ENCODE data around the gene FGF3. TPM values are rescaled to one million over a fixed set of nuclear protein-coding genes. Genes with fewer than 3 reads are reported as not detected.

Gene FGF3
- total RNA-seq, 1 donor from 2014 or later, result not detected

- no peak for DNase-seq (ENCODE audit: low spot score)
These were observed 25.2 kb upstream of the FGF3 start for GRCh38 chr11:69844396-69844795.

- no peak for DNase-seq (ENCODE audit: low spot score)
These were observed 24.3 kb upstream of the FGF3 start for GRCh38 chr11:69843529-69843921.

DNA sequence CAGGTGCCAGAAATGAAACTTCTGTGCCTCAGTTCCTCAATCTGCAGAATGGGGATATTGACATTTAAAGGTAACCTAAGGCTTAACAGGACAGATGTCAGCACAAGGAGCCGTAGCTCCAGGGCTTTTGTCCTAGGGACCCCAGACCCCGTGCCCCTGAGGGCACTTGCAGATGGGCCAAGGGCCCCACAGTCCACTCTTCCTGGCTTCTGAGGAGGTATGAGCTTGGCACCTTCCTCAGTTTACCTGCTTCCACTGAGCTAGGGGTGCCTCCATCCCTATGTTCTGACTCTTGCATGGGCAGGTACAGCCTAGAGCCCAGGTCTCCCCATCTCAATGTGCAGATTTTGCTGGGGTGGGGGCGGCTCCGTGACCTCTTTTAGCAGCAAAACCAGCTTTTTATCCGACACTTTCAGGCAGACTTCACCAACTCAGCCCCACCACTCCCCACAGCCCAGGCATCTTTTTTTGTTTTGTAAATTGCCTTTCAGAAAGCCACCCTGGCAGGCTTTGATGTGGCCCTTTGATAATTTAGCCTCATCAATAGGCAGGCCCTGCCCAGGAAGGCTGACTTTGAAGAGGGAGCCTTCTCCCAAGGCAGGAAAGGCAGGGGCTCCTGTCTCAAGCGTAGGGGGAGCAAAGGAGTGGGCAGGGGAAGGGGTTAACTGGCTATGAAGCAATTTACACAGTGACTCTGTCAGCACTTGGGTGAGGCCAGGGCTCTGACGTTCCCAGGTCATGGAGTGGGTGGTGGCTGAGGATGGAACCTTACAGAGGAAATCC is 23.7 kb upstream of the FGF3 start:
- no peak for DNase-seq (ENCODE audit: low spot score)

- no peak for DNase-seq (ENCODE audit: low spot score)
These were observed 22.9 kb upstream of the FGF3 start for GRCh38 chr11:69841859-69842698.

DNA sequence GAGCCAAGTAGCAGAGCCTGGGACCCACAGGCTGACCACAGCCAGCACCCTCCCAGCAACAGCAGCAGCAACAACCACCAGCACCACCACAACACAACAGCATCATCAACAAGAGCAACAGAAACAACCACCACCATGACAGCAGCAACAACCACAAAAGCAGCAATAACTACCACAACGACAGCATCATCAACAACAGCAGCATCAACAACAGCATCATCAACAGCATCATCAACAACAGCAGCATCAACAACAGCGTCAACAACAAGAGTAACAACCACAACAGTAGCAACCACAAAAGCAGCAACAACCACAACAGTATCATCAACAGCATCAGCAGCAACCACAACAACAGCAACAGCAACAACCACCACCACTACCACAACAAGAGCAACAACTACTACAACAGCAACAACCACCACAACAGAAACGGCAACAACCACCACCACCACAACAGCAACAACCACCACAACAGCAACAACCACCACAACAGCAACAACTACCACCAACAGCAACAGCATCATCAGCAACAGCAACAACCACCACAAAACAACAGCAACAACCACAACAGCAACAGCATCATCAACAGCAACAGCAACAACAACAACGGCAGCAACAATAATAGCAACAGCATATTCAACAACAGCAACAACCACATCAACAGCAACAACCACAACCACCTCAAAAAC is 22.1 kb upstream of the FGF3 start:
- DNase-seq (ENCODE audit: low spot score), result no peak

- no peak for DNase-seq (ENCODE audit: low spot score)
These were observed 21.4 kb upstream of the FGF3 start for GRCh38 chr11:69840371-69841169.

DNA sequence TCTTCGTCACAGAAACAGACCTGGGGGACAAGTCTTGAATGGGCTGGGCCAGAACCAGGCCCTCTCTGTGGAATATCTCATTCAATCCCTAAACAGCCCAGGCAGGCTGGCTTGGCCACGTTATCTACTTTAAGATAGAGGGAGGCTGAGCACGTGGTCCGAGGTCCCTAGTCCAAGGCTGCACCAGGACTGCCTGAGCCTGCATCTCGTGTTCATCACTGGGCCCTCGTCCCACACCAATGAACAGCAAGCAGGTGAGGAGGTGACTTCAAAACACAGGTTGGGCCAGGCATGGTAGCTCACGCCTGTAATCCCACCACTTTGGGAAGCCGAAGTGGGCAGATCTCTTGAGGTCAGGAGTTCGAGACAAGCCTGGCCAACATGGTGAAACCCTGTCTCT is 20.3 kb upstream of the FGF3 start:
- no peak for DNase-seq (ENCODE audit: low spot score)

- no peak for DNase-seq (ENCODE audit: low spot score)
These were observed 18.6 kb upstream of the FGF3 start for GRCh38 chr11:69837791-69838190.

DNA sequence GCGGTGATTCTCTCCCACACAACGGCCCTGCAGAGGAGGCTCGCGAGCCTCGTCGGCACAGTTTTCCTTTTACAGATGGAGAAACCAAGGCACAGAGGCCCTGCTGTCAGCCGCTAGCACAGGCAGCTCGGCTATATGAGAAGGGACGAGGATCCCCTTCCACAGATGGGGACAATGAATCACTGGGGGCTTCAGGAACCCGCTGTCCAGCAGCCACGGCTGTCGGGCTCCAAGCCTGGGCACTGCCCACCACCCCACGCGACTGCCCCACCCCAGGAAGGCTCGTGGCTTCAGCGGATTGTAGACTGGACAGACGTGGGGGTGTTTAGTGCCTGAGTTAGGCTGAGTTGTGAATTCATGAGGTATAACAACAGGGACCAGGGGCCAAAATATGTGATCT is 17.2 kb upstream of the FGF3 start:
- no peak for DNase-seq (ENCODE audit: low spot score)

- no peak for DNase-seq (ENCODE audit: low spot score)
These were observed 15.9 kb upstream of the FGF3 start for GRCh38 chr11:69834811-69835800.

- DNase-seq (ENCODE audit: low spot score), result no peak
These were observed 15.0 kb upstream of the FGF3 start for GRCh38 chr11:69834251-69834650.

DNA sequence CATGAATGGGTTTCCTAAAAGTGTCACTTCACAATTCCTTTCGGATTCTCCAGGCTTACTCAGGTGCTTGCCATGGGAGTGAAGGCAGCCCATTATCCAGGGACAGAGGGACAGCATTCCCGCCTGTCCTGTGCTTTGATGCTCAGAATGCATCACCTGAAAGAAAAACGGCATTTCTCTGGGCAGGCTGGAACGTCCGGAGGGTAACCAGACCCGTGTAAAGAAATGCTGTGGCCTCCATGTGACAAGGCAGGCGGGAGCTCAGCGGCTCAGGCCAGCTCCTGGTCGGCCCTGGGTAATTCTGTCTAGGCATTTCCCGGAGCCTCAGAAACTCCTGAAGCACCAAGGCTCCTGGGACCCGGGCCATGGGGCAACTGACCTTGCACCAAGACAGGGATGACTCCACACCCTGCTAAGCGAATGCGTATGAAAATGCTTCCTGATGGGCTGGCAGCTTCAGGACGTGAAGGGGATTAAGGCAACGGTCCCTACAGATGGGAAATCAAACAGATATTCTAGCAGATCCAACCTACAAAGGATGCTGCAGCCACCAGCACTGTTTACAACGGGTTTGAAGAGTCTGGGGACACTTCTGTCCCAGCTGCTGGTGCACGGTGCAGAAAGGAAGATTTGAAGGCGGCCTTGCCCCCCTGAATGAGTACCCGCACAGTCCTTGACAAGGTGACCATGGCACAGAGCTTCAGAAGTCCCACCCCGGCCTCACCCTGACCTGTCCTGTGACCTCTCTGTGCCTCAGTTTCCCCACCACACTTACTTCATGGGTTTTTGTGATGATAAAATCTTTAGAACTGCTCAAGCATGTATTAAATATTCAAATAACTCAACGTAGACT is 13.6 kb upstream of the FGF3 start:
- DNase-seq (ENCODE audit: low spot score), result no peak

DNA sequence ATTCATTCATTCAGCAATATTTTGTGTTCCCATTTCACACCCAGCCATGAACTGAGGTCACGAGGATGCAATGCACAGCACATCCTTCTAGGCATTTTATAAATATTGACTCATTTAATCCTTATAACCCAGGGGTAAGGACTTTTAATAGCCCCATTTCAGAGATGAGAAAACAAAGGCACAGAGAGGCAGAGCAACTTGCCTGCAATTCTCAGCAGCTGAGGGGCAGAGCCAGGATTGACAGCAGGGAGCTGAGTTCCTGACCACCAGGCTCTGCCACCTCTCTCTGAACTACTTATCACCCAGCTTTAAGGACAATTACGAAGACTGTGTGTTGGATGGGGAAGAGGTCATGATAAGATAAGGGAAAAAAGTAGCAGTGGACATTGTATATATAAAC is 12.8 kb upstream of the FGF3 start:
- DNase-seq (ENCODE audit: low spot score), result no peak

DNA sequence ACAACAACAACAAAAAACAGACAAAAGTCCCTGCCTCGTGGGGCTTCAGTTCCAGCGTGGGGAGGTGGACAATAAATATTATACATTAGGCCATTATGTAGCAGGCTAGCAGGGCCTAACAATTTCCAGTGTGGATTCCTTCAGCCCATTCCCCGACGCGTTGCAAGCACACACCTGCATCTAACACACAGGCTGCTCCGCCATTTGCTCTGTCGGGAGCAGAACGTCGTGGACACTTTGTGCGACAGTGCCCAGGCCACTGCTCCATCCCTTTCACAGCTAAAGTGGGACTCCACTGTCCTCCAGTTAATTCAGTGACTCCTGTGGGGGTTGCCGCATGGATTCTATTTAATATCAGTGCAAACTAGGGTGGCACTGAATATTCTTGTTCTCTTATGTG is 10.9 kb upstream of the FGF3 start:
- no peak for DNase-seq (ENCODE audit: low spot score)

DNA sequence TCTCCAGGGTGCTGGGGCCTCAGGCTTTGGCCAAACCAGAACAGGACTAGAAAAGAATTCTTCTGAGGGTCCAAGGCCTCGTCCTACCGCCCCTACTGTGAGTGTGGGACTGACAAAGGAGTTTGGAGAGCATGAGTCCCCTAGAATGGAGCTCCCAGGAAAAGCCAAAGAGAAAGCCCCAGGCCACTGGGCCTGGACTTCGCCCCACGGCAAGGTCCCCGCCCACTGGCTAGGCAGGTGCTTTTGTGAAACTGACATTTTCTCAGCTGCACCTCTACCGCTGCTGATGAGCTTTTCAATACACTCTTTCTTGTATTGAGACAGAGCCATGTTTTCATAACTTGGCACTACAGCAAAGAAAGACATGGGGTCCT is 9.7 kb upstream of the FGF3 start:
- DNase-seq (ENCODE audit: low spot score), result no peak

- no peak for DNase-seq (ENCODE audit: low spot score)
These were observed 9.2 kb upstream of the FGF3 start for GRCh38 chr11:69828276-69828970.

DNA sequence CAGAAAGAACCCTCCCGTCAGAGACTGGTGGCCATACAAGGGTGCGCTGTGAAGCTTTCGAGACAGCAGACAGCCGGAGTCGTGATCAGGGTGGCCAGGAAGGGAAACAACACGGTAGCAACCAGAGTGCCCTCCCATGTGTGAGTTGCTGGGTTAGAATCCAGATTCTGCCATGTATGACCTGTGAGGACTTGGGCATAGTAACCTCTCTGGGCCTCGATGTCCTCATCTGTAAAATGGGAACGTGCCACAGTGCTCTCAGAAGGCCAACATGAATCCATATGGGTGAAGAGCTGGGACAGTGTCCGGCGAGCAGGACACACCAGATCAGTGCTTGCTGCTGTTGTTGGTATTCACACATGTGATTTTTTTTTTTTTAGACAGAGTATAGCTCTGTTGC is 7.6 kb upstream of the FGF3 start:
- no peak for DNase-seq (ENCODE audit: low spot score)

GRCh38 chr11:69825941-69826340 is 6.7 kb upstream of the FGF3 start:
- no peak for DNase-seq (ENCODE audit: low spot score)
